Measurements from ENCODE around the gene PLD1. TPM values are rescaled to one million over a fixed set of nuclear protein-coding genes. Genes with fewer than 3 reads are reported as not detected.

PLD1 gene
- total RNA-seq, 2 experiments from 2014 or later: 0.22 to 1.0 TPM

GRCh38 chr3:171658841-171659240 is 151.4 kb downstream of the PLD1 start:
- Histone ChIP-seq H3K27me3 (ENCODE audit: control insufficient read depth in 1 of 2, insufficient read depth in 2 of 2, low read length in 2 of 2) (no peaks in the 10 kb centered on the region), H3K36me3 (ENCODE audit: insufficient read depth, low read length) (no peaks in the 10 kb centered on the region), H3K27ac (ENCODE audit: low read depth in 1 of 2, low read length in 2 of 2) (no peak overlapping the region), H3K4me1 (ENCODE audit: insufficient read depth, low read length) (no peaks in the 10 kb centered on the region), H3K4me3 (ENCODE audit: low read length) (no peak overlapping the region), H3K9me3 (ENCODE audit: control insufficient read depth in 1 of 2, insufficient read depth in 1 of 2, low read length in 2 of 2) (no peaks in the 10 kb centered on the region)
- ChIA-PET POLR2A (no interaction called here), CTCF (no interaction called here)
- H3K4me1 Mint-ChIP-seq (ENCODE audit: low read depth): no peaks in the 10 kb centered on the region
- no peak overlapping the region for H3K27ac Mint-ChIP-seq
- no peaks in the 10 kb centered on the region for H3K9me3 Mint-ChIP-seq
- peaks cover 20% of the 10 kb centered on the region for H3K27me3 Mint-ChIP-seq
- no peak for DNase-seq
- ATAC-seq (ENCODE audit: poor library complexity): no peak
- H3K4me3 Mint-ChIP-seq: no peak overlapping the region
- intact Hi-C loops (cut with DNase I, micrococcal nuclease): no loop called here
- H3K36me3 Mint-ChIP-seq (ENCODE audit: low read depth): no peaks in the 10 kb centered on the region
- TF ChIP-seq, protein P1, sequence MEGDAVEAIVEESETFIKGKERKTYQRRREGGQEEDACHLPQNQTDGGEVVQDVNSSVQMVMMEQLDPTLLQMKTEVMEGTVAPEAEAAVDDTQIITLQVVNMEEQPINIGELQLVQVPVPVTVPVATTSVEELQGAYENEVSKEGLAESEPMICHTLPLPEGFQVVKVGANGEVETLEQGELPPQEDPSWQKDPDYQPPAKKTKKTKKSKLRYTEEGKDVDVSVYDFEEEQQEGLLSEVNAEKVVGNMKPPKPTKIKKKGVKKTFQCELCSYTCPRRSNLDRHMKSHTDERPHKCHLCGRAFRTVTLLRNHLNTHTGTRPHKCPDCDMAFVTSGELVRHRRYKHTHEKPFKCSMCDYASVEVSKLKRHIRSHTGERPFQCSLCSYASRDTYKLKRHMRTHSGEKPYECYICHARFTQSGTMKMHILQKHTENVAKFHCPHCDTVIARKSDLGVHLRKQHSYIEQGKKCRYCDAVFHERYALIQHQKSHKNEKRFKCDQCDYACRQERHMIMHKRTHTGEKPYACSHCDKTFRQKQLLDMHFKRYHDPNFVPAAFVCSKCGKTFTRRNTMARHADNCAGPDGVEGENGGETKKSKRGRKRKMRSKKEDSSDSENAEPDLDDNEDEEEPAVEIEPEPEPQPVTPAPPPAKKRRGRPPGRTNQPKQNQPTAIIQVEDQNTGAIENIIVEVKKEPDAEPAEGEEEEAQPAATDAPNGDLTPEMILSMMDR (IDR thresholded peaks at IDR 0.05): no peak

GRCh38 chr3:171654809-171655208 is 155.5 kb downstream of the PLD1 start:
- no peaks in the 10 kb centered on the region for H3K4me1 Mint-ChIP-seq (ENCODE audit: low read depth)
- H3K4me1 ChIP-seq (ENCODE audit: insufficient read depth, low read length): no peaks in the 10 kb centered on the region
- no peaks in the 10 kb centered on the region for H3K27me3 ChIP-seq (ENCODE audit: control insufficient read depth in 1 of 2, insufficient read depth in 2 of 2, low read length in 2 of 2)
- no peaks in the 10 kb centered on the region for H3K27me3 Mint-ChIP-seq
- H3K36me3 Mint-ChIP-seq (ENCODE audit: low read depth): no peaks in the 10 kb centered on the region
- ChIA-PET CTCF (no interaction called here), POLR2A (no interaction called here)
- H3K36me3 ChIP-seq (ENCODE audit: insufficient read depth, low read length): no peaks in the 10 kb centered on the region
- intact Hi-C loops (cut with DNase I, micrococcal nuclease): no loop called here
- no peaks in the 10 kb centered on the region for H3K9me3 Mint-ChIP-seq
- no peak overlapping the region for H3K4me3 Mint-ChIP-seq
- peaks cover 0 to 3% of the 10 kb centered on the region in 2 experiments for H3K9me3 ChIP-seq (ENCODE audit: control insufficient read depth in 1 of 2, insufficient read depth in 1 of 2, low read length in 2 of 2)
- no peak overlapping the region for H3K27ac Mint-ChIP-seq
- TF ChIP-seq, protein P1 (IDR thresholded peaks at IDR 0.05): no peak
- no peak for ATAC-seq (ENCODE audit: poor library complexity)
- no peak for DNase-seq
- H3K4me3 ChIP-seq (ENCODE audit: low read length): no peak overlapping the region
- H3K27ac ChIP-seq (ENCODE audit: low read depth in 1 of 2, low read length in 2 of 2): no peak overlapping the region

- intact Hi-C loops (cut with DNase I, micrococcal nuclease): no loop called here
- CTCF ChIA-PET: no interaction called here
Measured at GRCh38 chr3:171654326-171654725, 156.0 kb downstream of the PLD1 start.

More at GRCh38 chr3:171654326-171654725, 156.0 kb downstream of the PLD1 start:
- Mint-ChIP-seq H3K4me1 (ENCODE audit: low read depth) (no peaks in the 10 kb centered on the region), H3K4me3 (no peak overlapping the region), H3K27me3 (no peaks in the 10 kb centered on the region), H3K9me3 (no peaks in the 10 kb centered on the region), H3K27ac (no peak overlapping the region), H3K36me3 (ENCODE audit: low read depth) (no peaks in the 10 kb centered on the region)
- Histone ChIP-seq H3K9me3 (ENCODE audit: control insufficient read depth in 1 of 2, insufficient read depth in 1 of 2, low read length in 2 of 2) (peaks cover 0 to 3% of the 10 kb centered on the region in 2 experiments), H3K27me3 (ENCODE audit: control insufficient read depth in 1 of 2, insufficient read depth in 2 of 2, low read length in 2 of 2) (no peaks in the 10 kb centered on the region), H3K27ac (ENCODE audit: low read depth in 1 of 2, low read length in 2 of 2) (no peak overlapping the region), H3K36me3 (ENCODE audit: insufficient read depth, low read length) (no peaks in the 10 kb centered on the region), H3K4me1 (ENCODE audit: insufficient read depth, low read length) (no peaks in the 10 kb centered on the region), H3K4me3 (ENCODE audit: low read length) (no peak overlapping the region)
- ATAC-seq (ENCODE audit: poor library complexity) (no peak), DNase-seq (no peak)
- TF ChIP-seq, protein P1 (IDR thresholded peaks at IDR 0.05): no peak
- POLR2A ChIA-PET: no interaction called here

Data from CD4-positive, alpha-beta T cell (primary cell).